Measurements from ENCODE around the gene LXN. TPM values are rescaled to one million over a fixed set of nuclear protein-coding genes. Genes with fewer than 3 reads are reported as not detected.

The LXN gene
- total and polyA plus RNA-seq, 2 of the 8 experiments (the other 6 are each of a cell fraction or from before 2014, with no cell fraction given): 3.2 to 4.7 TPM

DNA sequence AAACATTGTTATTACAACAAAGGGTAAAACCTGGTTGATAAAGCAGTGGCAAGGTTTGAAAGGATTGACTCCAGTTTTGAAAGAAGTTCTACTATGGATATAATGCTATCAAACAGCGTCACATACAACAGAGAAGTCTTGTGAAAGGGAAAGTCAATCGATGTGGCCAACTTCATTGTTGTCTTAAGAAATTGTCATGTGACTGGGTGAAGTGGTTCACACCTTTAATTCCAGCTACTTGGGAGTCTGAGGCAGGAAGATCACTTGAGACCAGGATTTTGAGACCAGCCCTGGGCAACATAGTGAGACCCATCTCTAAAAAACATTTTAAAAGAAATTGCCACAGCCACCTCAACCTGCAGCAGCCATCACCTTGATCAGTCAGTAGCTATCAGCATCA is 6.2 kb upstream of the LXN start:
- ChIA-PET CTCF (ENCODE audit: partially characterized antibody) (interaction anchor here (1.0 to 1.8 kb wide), 6 partner anchors 9 to 111 kb away, joined by 3 to 4 read pairs (median 3); partner anchors contain the start of gene GFM1), POLR2A (ENCODE audit: partially characterized antibody) (no interaction called here)
- no peaks in the 10 kb centered on the region for H3K79me1 ChIP-seq (ENCODE audit: low read depth, low read length)
- H2AFZ ChIP-seq (ENCODE audit: low read length): no peak overlapping the region
- no peak overlapping the region for H3K4me2 ChIP-seq (ENCODE audit: insufficient read depth in 1 of 2, low read depth in 2 of 2, low read length in 2 of 2)
- no peak overlapping the region for H3K27ac ChIP-seq (ENCODE audit: low read depth, low read length)
- no peaks in the 10 kb centered on the region for H4K20me1 ChIP-seq (replicated peaks in 1 of 2; ENCODE audit: control insufficient read depth in 1 of 2, insufficient read depth in 2 of 2, low read length in 2 of 2)
- DNase-seq (ENCODE audit: low read depth in 1 of 2, low spot score in 2 of 2) (no peak), FAIRE-seq (no peak)
- no peaks in the 10 kb centered on the region for H3K4me1 ChIP-seq (replicated peaks in 1 of 4; ENCODE audit: control insufficient read depth in 3 of 4, insufficient read depth in 4 of 4, low read length in 3 of 4)
- H2BK12ac ChIP-seq (ENCODE audit: low read depth, low read length): no peak overlapping the region
- no peak overlapping the region for H3K14ac ChIP-seq (ENCODE audit: insufficient read length)
- H3K56ac ChIP-seq (replicated peaks; ENCODE audit: insufficient read length, low read depth, low read length): no peak overlapping the region
- no peak overlapping the region for H2BK5ac ChIP-seq (ENCODE audit: low read depth, low read length)
- no peak overlapping the region for H3K18ac ChIP-seq (ENCODE audit: extremely low read depth, low read length)
- H3K9ac ChIP-seq (replicated peaks in 1 of 4; ENCODE audit: extremely low read depth in 1 of 4, low read depth in 3 of 4, low read length in 3 of 4): no peak overlapping the region
- H2BK20ac ChIP-seq (ENCODE audit: low read length): no peak overlapping the region
- TF ChIP-seq TBP (IDR thresholded peaks at IDR 0.05; ENCODE audit: low read depth, low read length) (no peak), CHD1 (IDR thresholded peaks at IDR 0.05; ENCODE audit: low read depth, low read length) (no peak)
- H4K91ac ChIP-seq (replicated peaks; ENCODE audit: insufficient read length, low read length): no peak overlapping the region
- H3K4me3 ChIP-seq (ENCODE audit: extremely low read depth in 1 of 4, insufficient read depth in 2 of 4, low read depth in 3 of 4, low read length in 4 of 4): no peak overlapping the region
- WGBS, 2 experiments (ENCODE audit: extremely low coverage in 1 of 2, insufficient coverage in 1 of 2, insufficient read length in 1 of 2, insufficient replicate concordance in 2 of 2, low coverage in 1 of 2, low lambda C conversion rate in 2 of 2, missing lambda C conversion rate in 1 of 2): 94% methylated on average over 2 of the region's 2 CpGs; no CpG with 5 or more reads in 1 of the 2 experiments
- H3K4ac ChIP-seq (replicated peaks; ENCODE audit: insufficient read length, low read depth, low read length): no peak overlapping the region
- H2BK120ac ChIP-seq (replicated peaks; ENCODE audit: low read depth, low read length): no peak overlapping the region
- H3K9me3 ChIP-seq (ENCODE audit: insufficient read depth in 2 of 2, low read depth in 1 of 2, low read length in 1 of 2): no peaks in the 10 kb centered on the region
- H3K36me3 ChIP-seq (ENCODE audit: control insufficient read depth in 2 of 4, insufficient read depth in 4 of 4, low read length in 3 of 4): peaks cover 0 to 4% (median 0%) of the 10 kb centered on the region in 4 experiments; a peak in 2 of 8 replicates
- H3K23ac ChIP-seq (ENCODE audit: insufficient read length): no peak overlapping the region
- no peaks in the 10 kb centered on the region for H3K23me2 ChIP-seq (ENCODE audit: low read depth, low read length)
- no peaks in the 10 kb centered on the region for H3K79me2 ChIP-seq (ENCODE audit: control insufficient read depth in 1 of 2, insufficient read depth in 2 of 2, low read length in 2 of 2)
- no peak overlapping the region for H2BK15ac ChIP-seq (ENCODE audit: low read length)
- no peak overlapping the region for H4K8ac ChIP-seq (ENCODE audit: extremely low read depth, insufficient read depth, low read length)
- H3K27me3 ChIP-seq (replicated peaks in 1 of 4; ENCODE audit: control insufficient read depth in 3 of 4, extremely low read depth in 1 of 4, insufficient read depth in 3 of 4, low read length in 3 of 4): no peaks in the 10 kb centered on the region
- H2AK5ac ChIP-seq (ENCODE audit: low read depth, low read length): no peak overlapping the region
- no peak overlapping the region for H4K5ac ChIP-seq (ENCODE audit: insufficient read length, low read depth, low read length)

All from H1 (cell line).